ENCODE measurements around the gene VSIR. TPM values are rescaled to one million over a fixed set of nuclear protein-coding genes. Genes with fewer than 3 reads are reported as not detected.

The VSIR gene
- total RNA-seq, 1 donor from 2014 or later = 83.9 TPM

Other genes with a start within 250 kb of the VSIR start
- gene C10orf105, start 53.7 kb downstream of the VSIR start, total RNA-seq = 0.06 TPM
- 1,332 TPM for gene PSAP, start 77.7 kb upstream of the VSIR start, total RNA-seq
- gene CHST3, start 190.9 kb upstream of the VSIR start, total RNA-seq = 10.3 TPM

Data from mucosa of gallbladder (tissue), 1 donor.